ENCODE results near the gene TACC2.

The TACC2 gene

DNA sequence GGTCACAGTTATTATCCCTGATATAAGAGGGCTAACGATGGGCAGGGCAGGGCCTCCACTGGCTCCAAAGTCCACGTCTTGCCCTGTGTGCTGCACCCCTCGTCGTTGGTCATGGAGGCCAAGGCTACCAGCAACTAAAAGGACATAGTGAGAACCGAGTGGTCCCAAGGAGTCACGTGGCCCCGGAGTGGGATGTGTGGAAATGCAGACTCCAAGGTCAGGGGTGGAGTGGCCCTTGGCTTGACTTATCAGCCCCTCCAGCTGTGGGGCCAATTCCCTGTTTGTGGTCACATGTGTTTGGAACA, 312.8 kb downstream of the TACC2 start:
- TF ChIP-seq, protein P1, sequence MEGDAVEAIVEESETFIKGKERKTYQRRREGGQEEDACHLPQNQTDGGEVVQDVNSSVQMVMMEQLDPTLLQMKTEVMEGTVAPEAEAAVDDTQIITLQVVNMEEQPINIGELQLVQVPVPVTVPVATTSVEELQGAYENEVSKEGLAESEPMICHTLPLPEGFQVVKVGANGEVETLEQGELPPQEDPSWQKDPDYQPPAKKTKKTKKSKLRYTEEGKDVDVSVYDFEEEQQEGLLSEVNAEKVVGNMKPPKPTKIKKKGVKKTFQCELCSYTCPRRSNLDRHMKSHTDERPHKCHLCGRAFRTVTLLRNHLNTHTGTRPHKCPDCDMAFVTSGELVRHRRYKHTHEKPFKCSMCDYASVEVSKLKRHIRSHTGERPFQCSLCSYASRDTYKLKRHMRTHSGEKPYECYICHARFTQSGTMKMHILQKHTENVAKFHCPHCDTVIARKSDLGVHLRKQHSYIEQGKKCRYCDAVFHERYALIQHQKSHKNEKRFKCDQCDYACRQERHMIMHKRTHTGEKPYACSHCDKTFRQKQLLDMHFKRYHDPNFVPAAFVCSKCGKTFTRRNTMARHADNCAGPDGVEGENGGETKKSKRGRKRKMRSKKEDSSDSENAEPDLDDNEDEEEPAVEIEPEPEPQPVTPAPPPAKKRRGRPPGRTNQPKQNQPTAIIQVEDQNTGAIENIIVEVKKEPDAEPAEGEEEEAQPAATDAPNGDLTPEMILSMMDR (conservative IDR thresholded peaks at IDR 0.05) = no peak
- no peak for TF ChIP-seq ZFX (IDR thresholded peaks at IDR 0.05)
- H3K27ac ChIP-seq = no peak overlapping the region

DNA sequence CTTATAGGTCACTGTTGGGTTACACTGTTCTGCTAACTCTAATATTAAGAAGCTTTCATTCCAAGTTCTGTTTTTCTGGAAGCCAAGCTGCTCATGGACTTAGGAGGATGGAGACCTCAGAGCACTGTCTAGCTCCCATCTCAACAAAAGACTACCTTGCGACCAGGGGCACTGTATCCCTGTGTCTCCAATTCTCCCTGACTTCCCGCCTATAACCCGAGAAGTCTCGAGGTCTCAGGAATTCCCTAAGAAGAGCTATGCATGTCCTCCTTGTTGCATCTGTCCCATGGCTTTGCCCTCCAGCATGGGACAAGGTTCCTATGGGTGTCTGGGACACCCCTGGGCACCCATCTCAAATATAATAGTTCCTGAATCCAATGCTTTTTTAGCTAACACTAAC, 313.4 kb downstream of the TACC2 start:
- H3K27ac ChIP-seq = no peak overlapping the region
- no peak for TF ChIP-seq ZFX (IDR thresholded peaks at IDR 0.05)
- TF ChIP-seq, protein P1 (conservative IDR thresholded peaks at IDR 0.05) = no peak

DNA sequence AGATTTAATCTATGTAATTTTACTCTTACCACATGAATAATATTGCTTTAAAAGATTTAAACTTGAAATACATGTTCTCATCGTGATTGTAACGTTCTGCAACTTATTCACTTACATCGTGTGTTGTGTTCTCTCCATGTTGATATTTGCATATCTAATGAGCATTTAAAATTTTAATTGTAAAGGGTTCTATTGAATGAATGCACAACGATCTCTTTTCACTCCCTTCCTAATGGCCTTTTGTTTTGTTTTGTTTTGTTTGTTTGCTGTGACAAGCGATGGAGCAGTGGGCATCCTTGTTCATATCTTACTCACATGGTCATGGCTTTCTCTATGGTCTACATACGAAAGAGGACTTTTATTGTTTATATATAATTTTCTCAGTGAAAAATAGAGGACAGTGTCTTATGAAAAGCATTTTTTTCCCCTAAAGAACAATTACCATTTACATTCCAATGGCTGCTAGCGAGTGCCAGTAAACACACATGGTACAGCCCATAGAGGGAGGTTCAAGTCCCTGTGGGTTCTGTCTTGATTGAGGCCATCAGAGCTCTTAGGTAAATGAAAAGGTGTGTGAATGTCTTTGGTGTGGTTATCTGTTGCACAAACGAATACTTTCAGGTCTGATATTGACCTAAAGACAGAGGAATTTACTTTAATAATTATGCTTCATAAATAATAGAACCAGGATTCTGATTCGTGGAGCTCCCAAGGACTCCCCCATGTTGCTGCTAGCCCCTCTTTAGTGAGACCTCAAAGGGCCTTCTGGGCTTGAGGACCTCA, 314.5 kb downstream of the TACC2 start:
- no peak overlapping the region for H3K27ac ChIP-seq
- TF ChIP-seq, protein P1 (conservative IDR thresholded peaks at IDR 0.05) = no peak
- TF ChIP-seq ZFX (IDR thresholded peaks at IDR 0.05) = no peak
